ENCODE data around the gene EFCAB11.

DNA sequence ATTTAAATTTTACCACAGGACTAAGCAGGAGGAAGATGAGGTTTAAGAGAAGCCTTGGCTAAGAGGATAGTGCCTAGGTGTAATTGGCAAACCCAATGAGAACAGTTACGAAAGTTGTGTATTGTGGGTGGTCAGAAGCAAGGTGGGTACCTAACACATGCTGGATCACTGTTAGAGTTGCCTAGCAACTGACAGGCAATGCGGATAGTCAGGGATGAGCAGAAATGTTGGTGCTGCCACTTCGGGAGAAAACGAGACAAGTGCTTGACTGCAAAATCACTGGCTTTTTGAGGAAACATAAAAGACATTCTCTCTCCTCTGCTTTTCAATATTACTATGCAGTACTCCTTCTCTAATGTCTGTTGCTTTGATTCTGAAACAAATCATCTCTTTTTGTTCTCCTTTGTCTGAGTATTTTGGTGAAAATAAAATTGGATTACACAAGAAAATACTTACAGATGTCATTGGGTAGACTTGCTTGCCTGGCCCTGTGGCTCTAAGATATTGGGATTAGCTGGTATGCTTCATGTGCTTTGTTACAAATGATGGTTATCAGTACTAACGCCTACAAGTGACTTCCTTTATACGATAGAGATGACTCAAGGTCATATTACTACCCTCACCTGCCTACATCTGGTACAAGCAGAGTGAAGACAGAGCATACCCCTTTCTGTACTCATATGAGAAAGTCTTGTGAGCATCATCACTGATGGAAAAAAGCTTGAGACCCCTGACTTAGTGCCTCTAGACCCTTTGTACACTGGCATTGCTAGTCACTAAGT lies 49.2 kb upstream of the EFCAB11 start:
- TF ChIP-seq POLR2AphosphoS5 (IDR thresholded peaks at IDR 0.05; ENCODE audit: insufficient read depth, low read depth, low read length): no peak
- TF ChIP-seq, protein P1, sequence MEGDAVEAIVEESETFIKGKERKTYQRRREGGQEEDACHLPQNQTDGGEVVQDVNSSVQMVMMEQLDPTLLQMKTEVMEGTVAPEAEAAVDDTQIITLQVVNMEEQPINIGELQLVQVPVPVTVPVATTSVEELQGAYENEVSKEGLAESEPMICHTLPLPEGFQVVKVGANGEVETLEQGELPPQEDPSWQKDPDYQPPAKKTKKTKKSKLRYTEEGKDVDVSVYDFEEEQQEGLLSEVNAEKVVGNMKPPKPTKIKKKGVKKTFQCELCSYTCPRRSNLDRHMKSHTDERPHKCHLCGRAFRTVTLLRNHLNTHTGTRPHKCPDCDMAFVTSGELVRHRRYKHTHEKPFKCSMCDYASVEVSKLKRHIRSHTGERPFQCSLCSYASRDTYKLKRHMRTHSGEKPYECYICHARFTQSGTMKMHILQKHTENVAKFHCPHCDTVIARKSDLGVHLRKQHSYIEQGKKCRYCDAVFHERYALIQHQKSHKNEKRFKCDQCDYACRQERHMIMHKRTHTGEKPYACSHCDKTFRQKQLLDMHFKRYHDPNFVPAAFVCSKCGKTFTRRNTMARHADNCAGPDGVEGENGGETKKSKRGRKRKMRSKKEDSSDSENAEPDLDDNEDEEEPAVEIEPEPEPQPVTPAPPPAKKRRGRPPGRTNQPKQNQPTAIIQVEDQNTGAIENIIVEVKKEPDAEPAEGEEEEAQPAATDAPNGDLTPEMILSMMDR (IDR thresholded peaks at IDR 0.05; ENCODE audit: extremely low read depth in 1 of 2, insufficient read depth in 1 of 2, low read depth in 1 of 2, low read length in 2 of 2): no peak
- TF ChIP-seq, protein P2, sequence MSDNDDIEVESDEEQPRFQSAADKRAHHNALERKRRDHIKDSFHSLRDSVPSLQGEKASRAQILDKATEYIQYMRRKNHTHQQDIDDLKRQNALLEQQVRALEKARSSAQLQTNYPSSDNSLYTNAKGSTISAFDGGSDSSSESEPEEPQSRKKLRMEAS (IDR thresholded peaks at IDR 0.05; ENCODE audit: insufficient read depth, insufficient read length): no peak
- TF ChIP-seq POLR2A (IDR thresholded peaks at IDR 0.05; ENCODE audit: low read depth, low read length): no peak
- TF ChIP-seq EZH2 (IDR thresholded peaks at IDR 0.05; ENCODE audit: borderline replicate concordance, low read depth, low read length, severe bottlenecking): no peak
- no peak for TF ChIP-seq GATA2 (IDR thresholded peaks at IDR 0.05; ENCODE audit: insufficient read depth, insufficient read length, low read depth, low read length)
- no peak for TF ChIP-seq MYC (IDR thresholded peaks at IDR 0.05; ENCODE audit: low read depth, low read length)

Measured in endothelial cell of umbilical vein (primary cell).